ENCODE measurements around the gene NPAS3.

Gene NPAS3

DNA sequence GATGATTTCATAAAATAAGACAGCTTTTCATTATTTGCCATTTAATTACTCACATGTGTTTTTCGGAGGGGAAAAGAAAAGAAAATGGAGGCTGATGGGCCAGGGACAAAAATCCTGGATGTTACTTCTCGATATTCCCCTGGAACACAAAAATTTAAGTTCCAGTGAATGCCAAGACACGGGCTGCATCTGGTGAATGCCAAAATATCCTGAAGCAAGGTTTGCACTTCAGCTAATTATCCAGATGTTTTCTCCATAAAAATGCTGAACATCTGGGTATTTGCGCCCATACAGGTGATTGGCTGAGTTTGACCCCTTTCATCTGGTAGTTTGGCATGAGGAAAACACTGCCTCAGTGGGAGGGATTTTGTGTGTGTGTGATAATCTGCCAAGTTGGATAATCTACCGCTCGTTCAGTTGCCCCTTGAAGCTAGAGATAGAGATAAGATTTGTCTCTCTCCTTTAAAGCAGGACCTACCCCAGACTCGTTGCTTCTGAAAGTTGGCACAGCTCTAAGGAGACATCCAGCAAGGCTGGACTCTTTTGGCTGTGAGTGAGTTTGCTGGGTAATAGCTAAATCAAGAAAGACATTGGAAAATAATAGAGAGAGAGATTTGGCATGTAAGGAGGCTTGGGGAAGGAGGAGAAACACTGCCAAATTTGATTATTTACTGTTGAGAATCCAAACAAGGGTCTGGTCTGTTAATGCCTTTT, 622.2 kb downstream of the NPAS3 start:
- DNase-seq (ENCODE audit: low spot score): no peak

DNA sequence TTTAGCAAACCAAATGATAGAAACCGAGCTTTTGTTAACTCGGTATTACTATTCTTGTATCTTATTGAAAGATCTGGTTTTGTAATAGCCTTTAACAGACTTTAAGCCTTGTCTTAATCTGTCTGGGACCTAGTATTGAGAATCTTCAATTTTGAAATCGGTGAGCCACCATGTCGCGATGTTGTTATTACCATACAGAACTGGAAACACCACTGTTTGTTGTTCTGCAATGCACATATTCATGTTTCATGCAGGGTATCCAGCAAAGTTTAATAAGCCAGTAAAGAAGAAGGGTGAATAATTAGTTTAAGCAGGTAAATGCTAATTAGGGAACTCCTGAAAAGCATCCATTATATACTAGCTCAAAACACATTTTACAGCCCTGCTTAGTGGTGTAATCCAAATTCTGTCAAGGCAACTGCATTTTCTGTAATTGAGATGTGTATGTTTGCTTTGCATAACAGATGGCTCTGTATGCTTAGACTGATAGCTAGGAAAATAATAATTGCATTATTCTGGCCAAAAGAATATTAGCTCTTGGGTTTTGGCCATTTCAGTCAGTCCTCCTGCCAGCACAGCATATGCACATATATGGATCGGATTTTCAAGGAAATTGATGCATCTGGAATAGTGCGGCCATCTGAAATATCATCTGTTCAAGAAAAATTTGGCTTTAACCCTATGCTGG, 623.0 kb downstream of the NPAS3 start:
- DNase-seq (ENCODE audit: low spot score): no peak

DNA sequence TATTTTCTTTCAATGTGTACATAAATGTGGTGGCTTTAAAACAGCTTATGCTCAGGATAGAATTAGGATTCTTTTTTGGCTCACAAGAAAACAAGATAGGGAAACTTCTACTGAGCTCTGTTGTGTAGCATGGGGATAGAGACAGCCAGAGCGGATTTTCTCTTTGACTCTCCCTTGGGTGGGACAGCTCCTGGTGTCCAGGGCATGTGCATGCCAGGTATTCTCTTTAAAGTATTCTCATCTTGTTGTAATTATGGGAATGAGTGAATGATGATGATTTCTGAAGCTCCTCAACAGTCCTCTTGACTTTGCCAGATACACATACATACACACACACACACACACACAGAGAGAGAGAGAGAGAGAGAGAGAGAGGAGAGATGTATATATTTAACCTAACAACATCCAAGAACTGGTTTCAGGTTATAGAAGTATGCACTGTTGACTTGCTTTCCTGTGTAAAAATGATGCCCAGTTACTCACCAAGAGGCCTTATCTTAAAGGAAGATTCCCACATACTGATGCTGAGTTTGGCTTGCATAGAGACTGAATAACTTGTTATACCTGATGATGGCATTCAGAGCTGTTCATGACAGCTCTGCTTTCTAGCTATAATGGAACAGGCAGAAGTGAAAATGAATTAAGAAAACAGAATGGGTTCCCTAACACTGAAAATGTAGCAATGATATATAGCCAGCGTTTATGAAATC, 624.7 kb downstream of the NPAS3 start:
- DNase-seq (ENCODE audit: low spot score): no peak

DNA sequence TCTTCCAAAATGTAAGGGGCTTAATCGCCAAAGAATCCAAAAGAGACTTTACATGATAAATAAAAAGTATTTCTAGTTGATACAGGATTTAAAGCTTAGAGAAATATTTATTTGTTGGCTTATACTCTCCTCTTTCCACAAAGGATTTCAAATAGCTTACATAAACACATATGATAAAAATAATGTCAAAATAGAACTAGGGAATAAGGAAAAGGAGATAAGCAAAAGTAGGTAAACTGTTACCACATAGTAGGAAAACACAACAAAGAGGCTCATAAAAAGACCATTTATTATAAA, 625.2 kb downstream of the NPAS3 start:
- no peak for DNase-seq (ENCODE audit: low spot score)

DNA sequence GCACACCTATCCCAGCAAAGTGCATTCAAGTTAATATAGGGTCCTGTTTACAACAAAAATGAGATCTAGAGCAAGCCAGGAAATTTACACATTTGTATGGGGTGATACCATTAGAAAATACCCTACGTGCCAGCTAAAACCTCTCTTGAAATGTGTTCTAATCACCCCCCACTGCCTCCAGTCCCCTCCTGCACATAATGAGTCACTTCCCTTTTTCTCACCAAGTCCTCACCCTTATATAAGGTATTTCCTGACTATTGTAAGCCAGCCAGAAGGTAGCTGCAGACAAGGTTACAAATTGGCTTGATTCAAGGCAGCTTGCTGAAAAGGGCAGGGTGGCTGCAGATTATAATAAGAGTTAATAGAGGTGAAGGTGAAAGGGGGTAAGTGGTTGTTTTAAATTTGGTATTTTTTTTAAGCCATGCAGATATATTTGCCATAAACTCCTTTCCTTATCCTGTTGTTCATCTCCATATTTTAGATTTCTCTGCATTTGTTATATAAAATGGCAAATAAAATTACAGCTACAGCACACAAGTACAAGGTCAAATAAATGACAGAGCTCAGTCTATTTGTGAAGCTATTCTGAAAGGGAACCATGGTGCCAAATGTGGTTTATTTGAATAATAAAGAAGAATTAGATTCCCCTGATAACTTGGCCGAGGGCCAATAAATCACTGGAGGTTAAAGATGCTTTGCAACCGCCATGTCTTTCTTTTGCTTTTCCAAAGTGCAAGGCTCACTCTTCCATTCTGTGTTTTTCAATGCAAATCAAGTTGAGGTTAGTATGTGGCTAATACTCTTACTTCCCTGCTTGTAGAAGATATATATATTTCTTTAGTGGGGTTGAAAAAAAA, 626.3 kb downstream of the NPAS3 start:
- no peak for DNase-seq (ENCODE audit: low spot score)

DNA sequence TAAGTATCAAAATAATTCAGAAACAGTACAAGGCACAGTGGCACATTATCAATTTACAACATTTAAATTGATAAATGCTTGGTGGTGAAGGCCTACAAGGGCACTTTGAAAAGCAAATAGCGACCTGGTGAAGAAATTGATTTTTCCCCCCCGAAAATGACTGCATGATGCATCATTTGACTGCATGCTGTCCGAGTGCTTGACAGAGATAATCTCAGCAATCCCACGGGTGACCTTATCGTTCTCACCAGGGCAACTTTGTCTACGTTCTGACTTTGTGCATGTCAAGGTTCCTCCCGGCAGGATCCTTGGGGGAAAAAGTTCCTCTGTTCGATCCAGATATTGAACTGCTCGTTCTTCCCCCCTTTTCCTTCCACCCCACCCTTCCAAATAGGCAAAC, 627.4 kb downstream of the NPAS3 start:
- no peak for DNase-seq (ENCODE audit: low spot score)

DNA sequence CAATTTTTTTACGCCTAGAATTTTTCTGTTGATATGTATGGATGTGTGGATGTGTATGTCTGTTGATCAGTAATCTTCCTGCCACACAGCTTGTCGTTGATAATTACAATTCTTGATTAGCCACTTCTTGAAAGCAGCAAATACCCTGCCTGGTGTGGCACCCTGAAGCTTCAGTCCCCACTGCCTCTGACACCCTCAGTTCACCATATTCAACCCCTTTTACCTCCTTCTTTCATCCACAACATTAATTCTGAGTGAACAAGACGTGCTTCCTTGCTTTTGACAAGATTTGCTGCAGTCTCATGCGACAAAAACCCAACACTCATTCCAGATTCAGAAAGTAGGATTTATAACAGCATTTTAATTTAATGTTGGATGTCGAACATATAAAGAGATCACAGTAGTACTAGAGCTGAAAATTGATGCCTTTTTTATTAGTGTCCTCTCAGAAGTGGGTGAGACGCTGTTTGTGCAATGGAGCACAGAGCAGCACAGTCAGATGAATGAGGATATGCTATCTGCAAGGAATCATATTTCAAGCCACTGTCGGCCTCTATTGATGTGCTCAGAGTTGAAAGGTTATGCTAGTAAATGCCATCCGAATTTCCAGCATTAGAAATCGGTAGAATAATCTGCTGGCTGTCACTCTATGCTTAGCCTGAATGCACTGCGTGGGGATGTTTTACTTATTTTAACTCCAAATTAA, 628.5 kb downstream of the NPAS3 start:
- no peak for DNase-seq (ENCODE audit: low spot score)

DNA sequence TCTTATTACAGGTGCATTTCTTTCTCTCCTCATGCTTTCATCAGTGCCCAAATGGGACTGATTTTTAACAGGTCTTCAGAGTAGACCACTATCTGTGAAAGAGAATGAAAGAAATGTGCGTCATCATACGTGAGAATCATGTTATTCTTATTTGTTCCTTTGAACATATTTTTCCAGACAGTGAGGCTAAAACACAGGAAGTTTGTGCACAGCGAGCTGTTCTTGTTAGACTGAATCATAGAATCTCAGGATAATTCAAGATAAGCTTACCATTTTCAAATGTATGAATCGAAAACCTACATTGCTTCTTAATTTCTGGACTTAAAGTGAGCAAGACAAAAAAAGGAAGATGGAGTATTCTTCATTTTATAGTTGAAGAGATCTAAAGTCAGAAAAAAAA, 629.1 kb downstream of the NPAS3 start:
- no peak for DNase-seq (ENCODE audit: low spot score)

DNA sequence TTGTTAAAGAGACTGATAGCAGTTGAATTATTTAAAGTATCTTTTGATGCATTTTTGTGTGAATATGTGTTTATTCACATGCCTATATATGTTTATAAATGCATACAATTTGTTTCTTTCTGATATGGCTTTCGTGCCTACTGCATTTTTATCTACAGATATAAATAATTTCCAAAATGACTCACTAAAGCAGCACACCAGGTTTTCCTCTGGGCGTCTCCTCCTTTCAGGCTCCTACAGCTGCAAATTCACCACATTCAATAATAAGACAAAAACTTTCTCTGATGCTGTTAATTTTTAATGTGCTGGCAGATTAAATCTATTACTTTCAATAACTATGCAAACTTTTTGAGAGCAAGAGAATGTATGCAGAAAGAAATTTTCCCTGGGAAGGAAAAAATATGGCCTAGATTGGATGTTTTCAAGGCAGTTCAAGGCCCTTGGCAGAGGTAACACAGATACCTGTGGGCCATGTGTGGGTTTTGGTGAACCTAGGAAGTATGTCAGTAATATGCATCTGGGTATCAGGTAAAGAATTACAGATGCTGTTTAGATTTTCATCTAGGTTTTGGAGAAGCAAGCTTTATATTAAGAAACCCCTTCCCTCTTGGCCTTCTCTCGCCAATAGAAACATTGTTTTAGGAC, 630.4 kb downstream of the NPAS3 start:
- DNase-seq (ENCODE audit: low spot score): no peak

DNA sequence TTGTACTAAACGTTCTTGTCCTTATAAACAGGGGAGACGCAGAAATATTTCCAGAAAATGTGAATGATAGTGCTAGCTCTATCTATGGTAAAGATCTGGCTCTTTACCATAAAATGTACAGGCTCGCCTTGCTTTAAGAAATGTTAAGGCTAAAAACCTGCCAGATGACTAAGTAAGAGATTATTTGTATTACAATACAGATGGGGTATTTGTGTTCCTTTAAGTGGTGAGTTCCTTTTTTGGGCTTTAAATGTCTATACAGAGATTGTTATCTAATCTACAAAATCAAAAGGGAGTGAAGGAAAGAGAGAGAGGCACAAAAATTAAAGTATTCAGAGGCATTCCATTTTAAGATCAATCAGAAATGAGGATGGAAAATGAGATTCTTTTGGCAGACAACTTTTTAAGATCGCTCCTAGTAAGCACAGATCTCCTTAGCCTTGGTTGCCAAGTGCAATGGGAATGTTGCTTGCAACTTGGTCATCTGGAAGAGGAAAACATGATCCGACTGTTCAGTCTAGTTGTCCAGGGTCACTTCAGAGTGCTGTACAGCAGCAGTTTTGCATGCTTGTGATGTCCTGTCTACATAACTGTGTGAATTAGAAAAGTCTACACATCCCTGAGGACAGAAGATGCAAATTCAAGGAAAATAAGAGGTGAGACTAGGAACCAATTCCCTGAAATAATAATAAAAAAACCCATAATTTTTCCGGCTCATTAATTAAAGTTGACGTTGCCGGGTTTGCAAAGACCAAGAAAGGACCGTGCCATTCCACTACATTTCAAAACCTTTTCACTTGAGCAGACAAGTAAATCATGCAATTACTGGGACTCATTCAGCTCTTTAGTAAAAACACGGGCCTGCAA, 631.4 kb downstream of the NPAS3 start:
- DNase-seq (ENCODE audit: low spot score): no peak

DNA sequence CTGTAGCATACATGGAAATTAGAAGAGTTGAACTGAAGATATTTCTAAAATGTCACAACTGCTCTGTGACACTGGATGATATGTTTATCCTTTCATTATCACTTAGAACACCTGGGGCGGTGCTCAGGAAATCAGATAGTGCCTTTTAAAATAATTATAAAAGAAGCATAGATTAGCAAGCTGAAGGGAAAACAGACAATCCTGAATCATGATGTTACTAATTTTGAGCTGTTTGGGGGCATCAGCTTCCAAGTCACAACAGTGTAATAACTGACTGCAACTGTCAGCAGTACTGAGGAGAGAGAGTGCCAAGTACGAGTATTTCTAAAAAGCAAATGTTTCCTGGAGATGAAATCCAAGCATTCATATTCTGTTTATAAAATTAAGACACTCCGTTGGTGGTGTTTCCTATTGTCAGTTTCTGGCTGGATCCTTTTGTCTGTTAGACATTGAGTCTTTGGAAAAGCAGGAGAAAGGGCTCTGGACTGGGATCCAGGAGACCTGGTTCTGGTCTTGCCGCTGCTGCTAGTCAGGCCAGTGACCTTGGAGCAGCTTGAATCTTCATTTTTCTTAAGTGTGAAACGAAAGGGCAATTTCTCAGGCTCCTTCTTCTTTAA, 632.1 kb downstream of the NPAS3 start:
- DNase-seq (ENCODE audit: low spot score): no peak

DNA sequence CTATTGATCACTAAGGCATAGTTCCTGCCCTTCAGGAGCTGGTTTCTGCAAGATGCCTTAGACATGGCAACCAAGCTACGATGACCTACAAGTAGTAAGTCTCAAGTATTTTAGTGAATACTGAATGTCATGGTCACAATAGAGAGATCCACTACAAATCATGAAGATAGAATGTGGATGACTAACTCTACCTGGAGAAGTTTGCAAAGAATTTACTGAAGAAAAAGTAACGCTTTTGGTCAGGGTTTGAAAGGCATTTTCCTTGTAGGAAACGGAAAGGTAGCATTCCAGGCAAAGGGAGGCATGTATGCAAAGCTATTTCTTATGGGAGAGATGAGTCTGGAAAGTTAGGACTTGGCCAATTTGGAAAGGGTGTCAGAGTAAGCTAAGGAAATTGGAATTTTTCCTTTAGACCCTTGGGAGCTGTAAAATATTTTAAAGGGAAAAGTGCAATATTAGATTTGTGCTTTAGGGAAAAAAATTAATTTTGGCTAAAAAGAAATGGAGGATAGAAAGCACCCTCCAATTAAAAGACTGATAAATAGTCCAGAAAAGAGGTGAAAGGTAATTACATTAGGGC, 634.7 kb downstream of the NPAS3 start:
- no peak for DNase-seq (ENCODE audit: low spot score)

DNA sequence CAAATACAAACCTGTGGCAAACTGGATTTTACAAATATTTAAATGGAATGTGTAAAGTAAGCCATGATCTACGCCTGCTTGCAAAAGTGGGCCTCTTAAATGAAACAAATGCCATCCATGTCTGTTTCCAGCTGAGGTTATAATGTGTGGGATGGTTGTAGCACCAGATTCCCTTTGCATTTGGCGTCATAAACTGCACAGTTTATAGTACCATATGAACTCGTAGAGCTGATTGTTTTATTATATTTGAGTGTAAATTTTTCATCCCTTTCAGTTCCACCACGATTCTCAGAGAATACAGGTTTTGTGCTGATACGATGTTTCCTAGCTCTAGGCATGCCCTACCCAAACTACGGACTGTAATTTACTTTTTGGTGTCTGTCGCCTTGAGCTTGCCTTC, 637.3 kb downstream of the NPAS3 start:
- DNase-seq (ENCODE audit: low spot score): no peak

DNA sequence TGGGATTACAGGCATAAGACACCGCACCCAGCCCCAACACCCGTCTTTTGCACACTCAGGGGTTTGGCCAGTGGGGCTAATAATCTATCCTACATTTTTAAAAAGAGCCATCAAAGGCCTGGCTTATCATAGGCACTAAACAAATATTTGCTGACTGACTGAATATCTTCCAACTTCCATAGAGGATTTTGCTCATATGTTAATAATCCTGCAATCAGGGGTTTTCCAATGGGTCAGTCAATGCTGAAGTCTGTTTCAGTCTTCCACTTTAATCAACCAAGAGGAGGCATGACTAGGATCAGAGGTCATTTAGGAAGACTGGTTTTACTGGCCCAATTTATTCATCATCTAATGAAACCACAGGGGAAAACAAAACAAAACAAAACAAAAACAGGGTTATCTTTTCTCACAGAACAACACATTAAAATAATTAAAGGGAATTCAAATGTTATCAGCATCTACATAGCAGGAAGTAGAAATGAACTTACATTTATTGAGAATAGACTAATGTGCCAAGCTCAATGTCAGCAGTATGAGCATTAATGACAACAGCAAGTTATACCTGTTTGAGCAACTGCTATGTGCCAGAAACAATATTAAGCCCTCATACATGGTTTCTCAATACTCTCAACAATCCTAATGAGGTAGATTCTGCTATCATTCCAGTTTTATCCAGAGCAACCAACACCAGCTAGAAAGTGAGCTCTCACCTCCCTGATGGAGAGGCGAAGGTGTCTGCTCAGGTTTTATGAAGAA, 640.0 kb downstream of the NPAS3 start:
- DNase-seq (ENCODE audit: low spot score): no peak

DNA sequence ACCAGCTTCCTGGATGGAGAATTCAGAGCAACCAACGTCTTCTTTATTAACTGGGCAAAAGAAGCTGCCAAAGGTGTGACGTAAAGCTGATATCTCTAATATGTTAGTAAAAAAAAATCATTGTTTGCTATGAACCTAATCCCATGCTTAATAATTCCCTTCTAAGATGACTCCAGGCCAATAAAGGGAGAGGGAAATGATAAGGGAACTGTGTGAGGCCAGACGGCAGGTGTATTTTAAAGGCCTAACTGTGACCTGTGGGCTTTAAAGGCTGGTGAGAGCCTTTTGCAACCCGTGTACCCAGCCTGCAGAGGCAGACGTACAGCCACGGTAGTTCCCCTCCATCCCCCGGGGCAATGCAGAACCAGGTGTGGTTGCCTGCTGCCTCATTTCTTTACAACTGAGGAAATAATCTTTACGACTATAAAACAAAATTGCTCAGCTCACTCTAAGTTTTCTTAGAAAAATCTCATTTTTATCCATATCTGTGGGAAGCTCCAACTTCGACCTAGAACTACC, 641.6 kb downstream of the NPAS3 start:
- no peak for DNase-seq (ENCODE audit: low spot score)

DNA sequence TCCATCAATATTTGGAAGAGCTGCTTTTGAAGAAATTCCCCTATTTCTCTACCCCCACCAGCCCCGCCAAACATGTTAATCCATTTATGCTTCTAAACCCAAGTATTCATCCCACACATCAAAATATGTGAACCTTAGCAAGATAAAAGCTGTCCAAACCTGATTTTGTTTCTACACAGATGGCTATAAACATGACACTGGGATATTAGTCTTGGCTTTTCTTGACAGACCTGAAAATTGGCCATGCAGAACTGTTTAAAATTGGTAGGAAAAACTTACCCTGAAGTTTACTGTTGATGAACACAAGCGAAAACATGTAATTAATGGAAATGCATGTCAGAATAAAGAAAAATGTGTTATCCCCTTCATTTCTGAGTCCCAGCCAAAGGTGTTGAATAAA, 642.2 kb downstream of the NPAS3 start:
- no peak for DNase-seq (ENCODE audit: low spot score)

DNA sequence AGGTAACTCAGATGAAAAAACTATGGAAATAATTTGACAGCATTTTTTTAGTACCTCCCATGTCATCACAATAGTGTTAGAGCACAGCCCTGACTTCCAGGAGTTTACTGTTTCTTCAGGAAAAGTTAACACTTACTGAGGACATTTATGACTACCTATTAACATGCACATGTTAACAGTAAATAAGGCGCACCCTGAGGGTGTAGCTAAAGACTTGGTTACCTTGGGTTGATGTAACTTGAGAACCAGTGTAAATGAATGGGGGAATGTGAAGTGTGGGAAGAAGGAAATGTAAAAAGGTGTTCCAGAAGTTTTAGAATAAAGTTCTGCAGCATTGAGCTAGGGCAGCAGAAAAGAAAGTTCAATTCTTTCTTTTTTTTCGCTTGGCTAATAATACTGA, 646.0 kb downstream of the NPAS3 start:
- DNase-seq (ENCODE audit: low spot score): no peak

DNA sequence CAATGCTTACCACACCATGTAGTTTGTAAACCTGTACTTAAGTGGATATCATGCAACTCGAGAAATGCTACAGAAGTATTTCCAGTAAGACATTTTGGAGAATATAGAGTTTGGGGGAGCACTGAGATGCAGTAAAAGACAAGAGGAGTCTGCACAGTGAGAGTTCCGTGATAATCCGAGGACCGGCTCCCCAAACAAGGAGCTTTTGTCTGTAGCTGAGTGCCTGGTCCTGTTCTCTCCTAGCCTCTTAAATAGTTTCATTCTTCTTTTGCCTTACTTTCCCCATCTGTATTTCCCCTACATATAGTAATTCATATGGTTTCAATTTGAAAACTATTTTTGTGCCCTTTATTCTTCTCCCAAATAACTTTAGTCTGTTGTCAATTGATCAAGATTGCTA, 648.1 kb downstream of the NPAS3 start:
- DNase-seq (ENCODE audit: low spot score): no peak

DNA sequence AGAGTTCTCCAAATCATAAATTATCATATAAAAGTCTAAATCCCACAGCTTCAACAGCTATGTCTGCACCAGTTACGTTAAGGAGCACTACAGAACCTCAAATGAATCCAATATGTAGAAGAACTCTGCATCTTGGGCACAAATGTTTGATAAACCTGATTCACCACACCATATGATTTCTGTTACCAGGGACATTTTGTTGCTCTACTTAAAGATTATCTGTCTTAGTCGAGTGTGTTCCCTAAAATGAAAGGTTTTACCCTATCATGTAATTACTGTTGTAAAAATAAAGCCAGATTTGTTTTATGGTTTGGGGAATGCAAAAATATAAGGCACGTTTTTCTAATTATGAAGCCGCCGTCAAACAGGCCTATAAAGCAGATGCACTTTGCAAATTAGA, 649.1 kb downstream of the NPAS3 start:
- no peak for DNase-seq (ENCODE audit: low spot score)
